ENCODE data around the gene LARP4.
"Not testable (repeated sequence)": the region's sequence is repeated elsewhere in the genome, so short reads cannot be mapped to it uniquely, and the experiment has no call there.

The LARP4 gene

DNA sequence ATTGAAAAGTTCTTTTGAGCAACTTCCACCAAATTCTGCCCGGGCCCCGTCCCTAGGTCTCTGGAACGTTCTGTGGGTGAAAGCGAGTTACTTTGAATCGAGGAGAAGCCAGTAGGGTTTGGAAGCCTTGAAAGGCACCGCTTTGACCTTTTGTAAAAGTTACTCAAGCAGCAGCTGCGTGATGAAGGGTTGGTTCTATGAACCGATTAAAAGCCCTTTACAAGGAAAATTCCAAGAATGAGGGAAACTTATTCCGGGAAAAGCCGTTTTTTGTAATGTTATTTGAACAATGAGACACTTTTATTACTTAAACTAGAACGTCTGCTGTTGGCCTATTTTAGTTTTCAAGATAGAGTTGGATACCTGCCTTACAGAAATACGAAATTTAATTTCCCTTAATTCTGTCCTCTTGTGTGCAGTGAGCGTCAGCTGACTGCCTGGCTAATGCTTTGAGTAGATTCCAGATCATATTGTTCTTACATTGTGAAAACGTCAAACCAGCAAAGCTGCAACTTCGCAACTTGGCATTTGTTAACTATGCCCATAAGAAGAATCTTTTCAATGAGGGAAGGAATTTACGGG lies 906 bp downstream of the LARP4 start:
- no peak for DNase-seq

DNA sequence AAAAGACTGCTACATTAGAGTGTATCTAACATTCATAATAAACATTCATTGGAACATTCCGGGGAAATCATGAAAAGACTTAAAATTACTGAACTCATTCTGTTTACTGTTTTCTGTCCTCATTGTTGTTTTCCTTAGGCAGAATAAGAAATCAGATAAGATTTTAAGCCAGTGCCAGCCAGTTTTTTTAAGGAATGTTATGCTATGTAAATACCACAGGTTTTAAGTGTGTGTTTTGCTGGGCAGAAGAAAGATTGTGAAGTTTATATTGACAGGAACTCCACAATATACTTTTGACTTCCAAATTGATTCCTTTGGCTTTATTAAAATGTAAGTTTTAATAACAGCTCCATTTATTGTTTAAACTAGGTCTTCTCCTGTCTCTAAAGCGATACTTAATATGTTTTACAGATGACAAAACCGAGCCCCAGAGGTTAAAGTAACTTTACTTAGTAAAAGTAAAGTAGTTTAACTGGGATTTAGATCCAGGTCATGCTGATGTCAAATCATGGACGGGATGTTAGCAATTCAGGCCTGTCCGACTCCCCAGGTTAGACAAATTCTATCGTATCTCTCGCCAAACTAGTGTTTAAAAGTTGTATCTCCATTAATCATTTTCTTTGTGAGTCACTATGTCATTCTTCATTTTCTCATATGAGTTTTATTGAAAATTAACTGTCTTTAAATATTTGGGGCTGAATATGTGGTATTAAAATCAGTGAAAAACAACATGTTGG lies 1.7 kb downstream of the LARP4 start:
- no peak for DNase-seq

- no peak for DNase-seq
These were observed 2.3 kb downstream of the LARP4 start for GRCh38 chr12:50403001-50403440.

DNA sequence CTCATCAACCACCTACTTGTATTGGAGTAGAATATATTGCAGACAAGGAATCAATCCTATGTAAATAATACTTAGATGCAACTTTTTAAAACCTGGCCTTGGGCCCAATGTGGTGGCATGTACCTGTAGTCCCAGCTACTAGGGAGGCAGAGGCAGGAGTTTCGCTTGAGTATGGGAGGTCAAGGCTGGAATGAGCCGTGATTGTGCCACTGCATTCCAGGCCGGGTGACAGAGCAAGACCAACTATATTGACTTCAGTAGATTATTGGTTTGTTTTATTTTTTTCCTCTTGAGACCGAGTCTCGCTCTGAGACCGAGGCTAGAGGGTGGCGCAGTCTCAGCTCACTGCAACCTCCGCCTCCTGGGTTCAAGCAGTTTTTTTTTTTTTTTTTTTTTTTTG lies 3.6 kb downstream of the LARP4 start:
- no peak for DNase-seq

DNA sequence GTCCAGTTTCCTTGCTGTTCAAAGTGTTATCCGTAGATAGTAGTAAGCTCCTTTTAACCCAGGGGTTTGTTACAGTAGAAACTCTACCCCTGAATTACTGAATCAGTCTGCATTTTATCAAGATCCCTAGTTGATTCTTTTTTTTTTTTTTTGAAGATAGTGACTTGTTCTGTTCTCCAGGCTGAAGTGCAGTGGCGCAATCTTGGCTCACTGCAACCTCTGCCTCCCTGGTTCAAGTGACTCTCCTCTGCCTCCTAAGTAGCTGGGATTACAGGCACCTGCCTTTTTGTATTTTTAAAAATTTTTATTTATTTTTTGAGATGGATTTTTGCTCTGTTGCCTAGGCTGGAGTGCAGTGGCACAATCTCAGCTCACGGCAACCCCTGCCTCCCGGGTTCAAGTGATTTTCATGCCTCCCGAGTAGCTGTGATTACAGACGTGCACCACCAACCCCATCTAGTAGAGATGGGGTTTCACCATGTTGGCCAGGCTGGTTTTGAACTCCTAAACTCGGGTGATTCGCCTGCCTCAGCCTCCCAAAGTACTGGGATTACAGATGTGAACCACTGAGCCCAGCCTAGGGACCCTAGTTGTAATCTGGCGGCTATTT lies 10.5 kb downstream of the LARP4 start:
- DNase-seq: no peak

DNA sequence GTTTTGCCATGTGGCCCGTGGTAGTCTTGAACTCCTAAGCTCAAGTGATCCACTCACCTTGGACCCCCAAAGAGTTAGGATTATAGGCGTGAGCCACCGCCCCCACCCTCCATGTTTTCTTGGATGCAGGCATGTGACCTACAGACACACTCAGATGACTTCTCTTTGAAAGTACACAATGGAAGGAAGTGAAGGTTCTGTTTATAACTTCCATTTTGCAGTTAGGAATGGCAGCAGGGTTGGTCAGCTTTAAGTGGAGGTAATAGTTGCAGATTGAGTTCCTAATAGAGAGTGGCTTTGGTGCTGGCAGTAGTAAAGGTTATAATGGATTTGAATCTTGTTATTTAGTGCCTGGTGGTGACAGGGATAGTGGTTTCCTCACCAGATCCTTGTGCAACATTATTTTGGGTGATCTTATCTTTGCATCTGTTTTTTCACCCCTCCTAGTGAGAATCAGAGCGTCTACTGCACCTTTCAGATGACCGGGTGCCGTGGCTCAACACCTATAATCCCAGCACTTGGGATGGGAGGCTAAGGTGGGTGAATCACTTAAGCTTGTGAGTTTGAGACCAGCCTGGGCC lies 15.3 kb downstream of the LARP4 start:
- DNase-seq: no peak

GRCh38 chr12:50419112-50419909 lies 18.6 kb downstream of the LARP4 start:
- no peak for DNase-seq

GRCh38 chr12:50422855-50423254 lies 22.2 kb downstream of the LARP4 start:
- not testable (repeated sequence) for DNase-seq

DNA sequence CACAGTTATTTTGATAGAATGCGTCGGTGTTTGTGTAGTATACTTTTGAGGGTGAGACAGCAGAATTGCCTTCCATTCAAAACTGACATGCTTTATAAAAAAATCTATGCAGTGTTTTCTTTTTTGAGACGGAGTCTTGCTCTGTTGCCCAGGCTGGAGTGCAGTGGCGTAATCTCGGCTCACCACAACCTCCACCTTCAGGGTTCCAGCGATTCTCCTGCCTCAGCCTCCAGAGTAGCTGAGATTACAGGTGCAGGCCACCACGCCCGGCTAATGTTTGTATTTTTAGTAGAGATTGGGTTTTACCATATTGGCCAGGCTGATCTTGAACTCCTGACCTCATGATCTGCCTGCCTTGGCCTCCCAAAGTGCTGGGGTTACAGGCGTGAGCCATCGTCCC lies 22.7 kb downstream of the LARP4 start:
- not testable (repeated sequence) for DNase-seq

DNA sequence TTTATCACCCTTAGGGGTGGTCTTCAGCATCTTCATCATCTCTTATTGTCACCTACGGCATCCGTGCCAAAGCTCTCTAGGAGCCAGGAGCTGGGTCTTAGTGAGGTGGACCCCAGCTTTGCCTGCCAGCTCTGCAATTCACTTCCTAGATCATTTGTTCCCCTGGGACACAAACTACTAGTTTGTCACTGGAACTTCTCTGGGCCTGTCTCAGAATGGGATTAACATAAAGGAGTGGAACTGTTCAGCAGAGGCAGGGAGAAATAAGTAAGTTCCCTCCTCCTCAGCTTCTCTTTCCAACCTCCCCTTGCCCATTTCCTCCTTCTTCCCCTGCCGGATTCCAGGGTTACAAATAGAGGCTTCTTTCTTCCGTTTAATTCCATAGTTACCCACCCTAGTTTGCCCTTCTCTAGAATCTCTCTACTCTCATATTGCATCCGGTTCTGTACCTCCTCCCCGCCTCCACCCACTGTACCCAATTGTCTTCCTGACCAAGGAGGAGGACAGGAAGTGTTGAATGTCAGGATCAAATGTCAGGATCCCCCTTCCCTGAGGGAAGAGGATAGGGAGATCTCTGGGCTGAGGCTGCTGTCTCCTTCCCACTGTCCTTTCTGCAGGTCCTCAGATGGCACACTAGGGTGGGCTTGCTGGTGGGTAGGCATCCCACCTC lies 25.0 kb downstream of the LARP4 start:
- no peak for DNase-seq

DNA sequence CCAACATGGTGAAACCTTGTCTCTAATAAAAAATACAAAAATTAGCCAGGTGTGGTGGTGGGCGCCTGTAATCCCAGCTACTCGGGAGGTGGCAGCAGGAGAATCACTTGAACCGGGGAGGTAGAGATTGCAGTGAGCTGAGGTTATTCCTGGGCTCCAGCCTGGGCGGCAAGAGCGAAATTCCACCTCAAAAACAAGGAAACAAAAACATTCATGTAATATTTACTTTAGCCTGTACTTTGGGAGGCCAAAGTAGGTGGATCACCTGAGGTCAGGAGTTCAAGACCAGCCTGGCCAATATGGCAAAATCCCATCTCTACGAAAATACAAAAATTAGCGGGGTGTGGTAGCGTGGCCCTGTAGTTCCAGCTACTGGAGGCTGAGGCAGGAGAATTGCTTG lies 31.0 kb downstream of the LARP4 start:
- DNase-seq: not testable (repeated sequence)

GRCh38 chr12:50440288-50440687 lies 39.6 kb downstream of the LARP4 start:
- DNase-seq: no peak

DNA sequence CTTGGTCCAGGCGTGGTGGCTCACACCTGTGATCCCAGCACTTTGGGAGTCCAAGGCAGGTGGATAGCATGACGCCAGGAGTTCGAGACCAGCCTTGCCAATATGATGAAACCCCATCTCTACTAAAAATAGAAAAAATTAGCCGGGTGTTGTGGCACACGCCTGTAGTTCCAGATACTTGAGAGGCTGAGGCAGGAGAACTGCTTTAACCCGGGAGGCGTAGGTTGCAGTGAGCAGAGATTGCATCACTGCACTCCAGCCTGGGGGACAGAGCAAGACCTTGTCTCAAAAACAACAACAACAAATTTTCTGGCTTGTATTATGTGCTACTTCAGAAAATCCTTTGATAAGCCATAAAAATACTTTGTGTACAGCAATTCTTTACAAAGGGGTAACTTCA lies 41.1 kb downstream of the LARP4 start:
- no peak for DNase-seq

DNA sequence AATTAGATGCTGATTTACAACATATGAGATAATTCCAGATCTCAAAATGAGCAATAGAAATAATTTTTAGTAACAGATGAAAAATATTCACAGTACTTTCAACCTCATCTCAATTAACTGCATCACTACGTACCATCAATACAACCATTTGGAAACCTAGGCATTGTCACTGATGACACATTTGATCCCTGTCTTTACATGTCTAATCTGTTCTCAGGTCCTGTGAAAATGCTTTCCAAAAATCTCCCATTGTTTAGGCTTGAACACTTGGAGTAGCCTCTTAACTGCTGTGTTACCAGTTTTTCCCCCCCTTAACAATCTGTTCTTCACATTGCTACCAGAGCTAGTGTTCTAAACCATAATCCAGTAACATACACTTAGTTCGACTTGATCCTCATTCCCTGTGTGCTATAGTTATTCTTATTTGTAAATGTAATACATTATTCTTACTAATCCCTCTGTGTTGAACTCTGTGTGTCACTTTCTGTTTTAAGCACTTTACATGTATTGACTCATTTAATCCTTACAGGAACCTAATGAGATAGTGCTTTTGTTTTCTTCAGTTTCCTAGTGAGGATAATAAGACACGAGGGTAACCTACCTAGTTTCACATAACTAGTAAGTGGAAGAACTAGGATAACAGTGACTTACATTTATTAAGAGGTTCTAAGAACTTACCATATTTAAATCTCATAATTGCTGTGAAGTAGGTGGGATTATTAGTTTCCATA lies 41.7 kb downstream of the LARP4 start:
- no peak for DNase-seq

GRCh38 chr12:50449671-50450070 lies 49.0 kb downstream of the LARP4 start:
- not testable (repeated sequence) for DNase-seq

- DNase-seq: no peak
These were observed 52.1 kb downstream of the LARP4 start for GRCh38 chr12:50452795-50453194.

GRCh38 chr12:50453872-50454271 lies 53.2 kb downstream of the LARP4 start:
- DNase-seq: no peak

GRCh38 chr12:50458606-50459005 lies 57.9 kb downstream of the LARP4 start:
- DNase-seq: no peak

DNA sequence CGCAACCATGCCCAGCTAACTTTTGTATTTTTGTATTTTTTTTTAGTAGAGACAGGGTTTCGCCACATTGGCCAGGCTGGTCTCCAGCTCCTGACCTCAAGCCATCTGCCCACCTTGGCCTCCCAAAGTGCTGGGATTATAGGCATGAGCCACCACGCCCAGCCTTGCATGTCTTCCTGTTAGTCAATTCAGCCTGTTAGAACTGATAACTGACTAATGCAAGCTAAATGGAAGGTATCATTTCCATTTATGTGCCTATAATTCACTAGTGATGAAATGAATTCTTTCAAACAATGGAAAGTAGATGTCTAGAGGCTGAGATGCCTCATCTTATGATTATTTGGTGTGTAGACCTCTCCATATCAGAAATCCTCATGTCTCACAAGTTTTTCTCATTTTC lies 66.8 kb downstream of the LARP4 start:
- DNase-seq: no peak

DNA sequence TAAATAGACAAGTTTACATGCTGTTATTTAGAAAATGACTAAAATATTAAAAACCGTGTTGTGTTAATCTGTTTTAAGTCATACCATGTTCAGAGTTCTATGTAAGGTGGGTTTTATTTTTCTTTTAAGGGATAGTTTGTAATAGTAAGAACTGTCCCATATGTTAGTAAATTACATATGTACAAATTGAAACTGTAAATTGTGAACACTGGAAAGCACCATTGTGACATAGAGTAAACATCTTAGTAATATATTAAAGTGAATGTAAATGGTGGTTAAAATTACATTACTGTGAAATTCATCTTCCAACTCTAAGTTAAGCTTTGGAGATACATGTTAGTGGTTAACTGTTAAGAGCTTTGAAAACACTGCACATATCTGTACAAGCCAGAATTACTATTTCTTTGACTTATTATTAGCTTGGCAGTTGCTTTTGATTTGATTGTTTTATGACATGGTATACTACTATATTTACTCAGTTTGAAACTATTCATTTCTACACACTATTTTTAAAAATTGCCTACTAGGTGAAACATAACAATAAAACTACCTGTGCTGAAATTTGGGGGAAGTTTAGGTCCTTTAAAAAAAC lies 76.7 kb downstream of the LARP4 start:
- DNase-seq: no peak

DNA sequence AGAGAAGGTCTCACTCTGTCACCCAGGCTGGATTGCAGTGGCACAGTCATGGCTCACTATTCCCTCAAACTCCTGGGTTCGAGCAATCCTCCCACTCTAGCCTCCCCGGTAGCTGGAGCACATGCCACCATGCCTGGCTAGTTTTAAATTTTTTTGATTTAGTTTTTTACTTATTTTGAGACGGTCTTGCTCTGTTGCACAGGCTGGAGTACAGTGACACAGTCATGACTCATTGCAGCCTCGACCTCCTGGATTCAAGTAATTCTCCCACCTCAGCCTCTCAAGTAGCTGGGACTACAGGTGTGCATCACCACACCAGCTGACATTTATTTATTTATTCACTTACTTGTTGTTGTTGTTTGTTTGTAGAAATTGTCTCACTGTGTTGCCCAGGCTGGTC lies 81.9 kb downstream of the LARP4 start:
- no peak for DNase-seq

All from NCI-H345 (cell line).